Thyroid gland (tissue), 4 donors: ENCODE measurements around the gene TCP10L. TPM values are rescaled to one million over a fixed set of nuclear protein-coding genes. Genes with fewer than 3 reads are reported as not detected.
"Not testable (repeated sequence)": the region's sequence is repeated elsewhere in the genome, so short reads cannot be mapped to it uniquely, and the experiment has no call there.

Source experiments
- DNase-seq, 2 donors: peaks; one replicate each; pipeline ENCODE4 v3.0.0-alpha.2; 2019
- H3K27ac ChIP-seq, 3 donors: fragments of 200-600 bp; sonication (generic); 1 replicate in 2 of 3; 2 replicates in 1 of 3; pipeline ENCODE4 v1.5.1; 2016 to 2019; ENCODE audit warnings: mild to moderate bottlenecking in 1 of 3, moderate library complexity in 1 of 3
- H3K27me3 ChIP-seq: fragments of 200-600 bp; sonication (generic); one replicate; pipeline ENCODE4 v1.5.1; 2019
- H3K36me3 ChIP-seq, 2 donors: fragments of 200-600 bp; sonication (generic); one replicate each; pipeline ENCODE4 v1.5.1; 2016 to 2019
- H3K4me1 ChIP-seq, 2 donors: fragments of 200-600 bp; sonication (generic); one replicate each; pipeline ENCODE4 v1.5.1; 2017 to 2019
- H3K4me3 ChIP-seq, 3 donors: fragments of 200-600 bp; sonication (generic); replicated peaks in 1 of 3; 1 replicate in 2 of 3; 2 replicates in 1 of 3; pipeline ENCODE4 v1.5.1; 2016; ENCODE audit warnings: mild to moderate bottlenecking in 1 of 3
- H3K9me3 ChIP-seq: fragments of 200-600 bp; sonication (generic); one replicate; pipeline ENCODE4 v1.5.1; 2017
- CTCF ChIP-seq, 6 experiments: fragments of 200-600 bp in 3 of 6; fragments of 450-650 bp in 3 of 6; sonication (generic) in 3 of 6; IDR thresholded peaks; one replicate each; pipeline ENCODE4 v1.5.1; 2016 to 2019; ENCODE audit warnings: antibody characterized with exemption in 6 of 6, mild to moderate bottlenecking in 2 of 6, inconsistent platforms in 1 of 6, moderate library complexity in 1 of 6
- POLR2A ChIP-seq, 2 donors: fragments of 450-650 bp; IDR thresholded peaks; one replicate each; pipeline ENCODE4 v1.6.1; 2017; ENCODE audit warnings: antibody characterized with exemption in 2 of 2, mild to moderate bottlenecking in 2 of 2, moderate library complexity in 1 of 2
- WGBS, 2 donors: methylation state at CpG; one replicate each; pipeline ENCODE4 v1.1.5; 2017; 5-methylcytosine and 5-hydroxymethylcytosine counted together
- intact Hi-C: fragments of 100-400 bp; cut with DNase I; formaldehyde crosslinking; loops from one replicate; pipeline ENCODE4 v1.15.1; 2023
- total RNA-seq, 4 donors: library from RNA; depleted of rRNA; stranded (reverse); fragments of >200 nt; gene quantifications; one replicate each; pipeline ENCODE4 v1.2.3, GENCODE V29; 2016

Gene TCP10L
- total RNA-seq, 4 donors from 2014 or later: 0.29 to 2.9 (median 0.73) TPM

- no peak for DNase-seq
- Histone ChIP-seq H3K9me3 (no peaks in the 10 kb centered on the region), H3K4me1 (peaks cover 6 to 26% of the 10 kb centered on the region in 2 donors), H3K4me3 (no peak overlapping the region), H3K36me3 (no peaks in the 10 kb centered on the region), H3K27ac (no peak overlapping the region), H3K27me3 (no peaks in the 10 kb centered on the region)
- intact Hi-C loops: no loop called here
- 89 to 94% methylated on average over 8 of the region's 8 CpGs for WGBS, 2 donors
- no peak for TF ChIP-seq POLR2A (IDR thresholded peaks at IDR 0.05)
- no peak for TF ChIP-seq CTCF (IDR thresholded peaks at IDR 0.05)
Measured at GRCh38 chr21:32534113-32534512, 51.2 kb downstream of the TCP10L start.

- Histone ChIP-seq H3K27ac (no peak overlapping the region), H3K9me3 (no peaks in the 10 kb centered on the region), H3K27me3 (no peaks in the 10 kb centered on the region), H3K36me3 (no peaks in the 10 kb centered on the region), H3K4me3 (no peak overlapping the region), H3K4me1 (peaks cover 6 to 26% of the 10 kb centered on the region in 2 donors)
- TF ChIP-seq CTCF (IDR thresholded peaks at IDR 0.05) (no peak), POLR2A (IDR thresholded peaks at IDR 0.05) (no peak)
- intact Hi-C loops: no loop called here
- no peak for DNase-seq
- 91 to 97% methylated on average over 7 of the region's 7 CpGs for WGBS, 2 donors
Measured at GRCh38 chr21:32533611-32534010, 51.7 kb downstream of the TCP10L start.

- no peaks in the 10 kb centered on the region for H3K36me3 ChIP-seq
- H3K27me3 ChIP-seq: no peaks in the 10 kb centered on the region
- no peak for DNase-seq
- intact Hi-C loops: no loop called here
- H3K27ac ChIP-seq: no peak overlapping the region
- TF ChIP-seq CTCF (IDR thresholded peaks at IDR 0.05) (no peak), POLR2A (IDR thresholded peaks at IDR 0.05) (no peak)
- H3K9me3 ChIP-seq: no peaks in the 10 kb centered on the region
- H3K4me3 ChIP-seq: no peak overlapping the region
- peaks cover 6 to 26% of the 10 kb centered on the region in 2 donors for H3K4me1 ChIP-seq
- WGBS, 2 donors: 73 to 81% methylated on average over 4 of the region's 4 CpGs
Measured at GRCh38 chr21:32533053-32533452, 52.3 kb downstream of the TCP10L start.

DNA sequence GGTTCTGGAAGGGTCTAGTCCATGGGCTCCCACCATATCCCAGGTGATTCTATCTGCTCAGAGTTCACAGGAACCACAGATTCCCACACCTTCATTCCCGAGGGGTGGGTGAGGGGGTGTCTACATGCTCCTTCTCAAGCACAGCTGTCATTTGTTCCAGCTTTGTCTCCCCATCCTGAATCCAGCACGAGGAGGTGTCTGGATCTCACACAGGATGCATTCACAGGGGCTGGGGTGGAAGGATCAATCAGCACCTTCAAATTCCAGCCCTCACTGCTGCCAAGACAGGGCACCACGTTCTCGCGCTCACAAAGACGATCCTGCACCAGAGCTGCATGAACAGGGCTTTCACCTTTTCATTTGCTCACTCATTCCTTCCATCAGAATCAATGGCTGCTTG, 52.7 kb downstream of the TCP10L start:
- intact Hi-C loops: no loop called here

GRCh38 chr21:32531561-32531960, 53.8 kb downstream of the TCP10L start:
- peak in 1 of 2 donors; percentile 6 for DNase-seq
- H3K9me3 ChIP-seq, H3K27me3 ChIP-seq, H3K36me3 ChIP-seq, H3K4me3 ChIP-seq, intact Hi-C loops: not testable (repeated sequence)
- peak overlapping the region in 1 of 3 donors; percentile 34 for H3K27ac ChIP-seq
- peaks cover 6 to 19% of the 10 kb centered on the region in 2 donors for H3K4me1 ChIP-seq
- WGBS, 2 donors: 76 to 81% methylated on average over 3 of the region's 3 CpGs

More for the DNA sequence above, 52.7 kb downstream of the TCP10L start:
- H3K27ac ChIP-seq: peak overlapping the region in 2 of 3 donors; percentile 12 to 34
- H3K4me1 ChIP-seq: peaks cover 6 to 25% of the 10 kb centered on the region in 2 donors
- DNase-seq: no peak
- no peak for TF ChIP-seq POLR2A (IDR thresholded peaks at IDR 0.05)
- no peak for TF ChIP-seq CTCF (IDR thresholded peaks at IDR 0.05)
- 67% methylated on average over 6 of the region's 6 CpGs; no CpG with 5 or more reads in 1 of the 2 donors for WGBS, 2 donors
- no peaks in the 10 kb centered on the region for H3K36me3 ChIP-seq
- H3K9me3 ChIP-seq: no peaks in the 10 kb centered on the region
- H3K4me3 ChIP-seq: no peak overlapping the region
- no peaks in the 10 kb centered on the region for H3K27me3 ChIP-seq

DNA sequence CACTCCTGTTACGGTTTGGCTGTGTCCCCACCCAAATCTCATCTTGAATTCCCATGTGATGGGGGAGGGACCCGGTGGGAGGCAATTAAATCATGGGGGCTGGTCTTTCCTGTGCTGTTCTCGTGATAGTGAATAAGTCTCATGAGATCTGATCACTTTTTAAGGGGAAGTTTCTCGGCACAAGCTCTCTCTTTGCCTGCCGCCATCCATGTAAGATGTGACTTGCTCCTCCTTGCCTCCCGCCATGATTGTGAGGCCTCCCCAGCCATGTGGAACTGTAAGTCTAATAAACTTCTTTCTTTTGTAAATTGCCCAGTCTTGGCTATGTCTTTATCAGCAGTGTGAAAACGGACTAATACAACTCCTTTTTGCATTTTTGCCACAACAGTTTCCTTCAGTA, 54.5 kb downstream of the TCP10L start:
- 94% methylated on average over 7 of the region's 7 CpGs for WGBS, 2 donors
- intact Hi-C loops: not testable (repeated sequence)

More for the DNA sequence above, 54.5 kb downstream of the TCP10L start:
- DNase-seq, H3K9me3 ChIP-seq, H3K27me3 ChIP-seq, H3K36me3 ChIP-seq, H3K27ac ChIP-seq, H3K4me3 ChIP-seq: not testable (repeated sequence)
- peaks cover 6 to 19% of the 10 kb centered on the region in 2 donors for H3K4me1 ChIP-seq
